GM12874 (cell line): Measurements from ENCODE around the gene CNRIP1.
A peak's percentile ranks its signal among the peaks of the same experiment; 100 is the strongest.

Experiments used
- CTCF ChIP-seq: IDR thresholded peaks from 2 replicates; pipeline ENCODE4 v1.5.1; 2011; ENCODE audit warnings: low read depth, mild to moderate bottlenecking, control low read depth, low read length, moderate library complexity; ENCODE audit not compliant: insufficient read depth

CNRIP1 gene

GRCh38 chr2:68294913-68295312, 24.8 kb downstream of the CNRIP1 start:
- no peak for TF ChIP-seq CTCF

- TF ChIP-seq CTCF, result no peak
Observed at GRCh38 chr2:68294187-68294586, 25.6 kb downstream of the CNRIP1 start.

- TF ChIP-seq CTCF, result no peak
Observed at GRCh38 chr2:68293755-68294154, 26.0 kb downstream of the CNRIP1 start.

GRCh38 chr2:68293024-68293423, 26.7 kb downstream of the CNRIP1 start:
- no peak for TF ChIP-seq CTCF

GRCh38 chr2:68292108-68292710, 27.5 kb downstream of the CNRIP1 start:
- peak; percentile 81 for TF ChIP-seq CTCF

- no peak for TF ChIP-seq CTCF
Observed at GRCh38 chr2:68291314-68291713, 28.4 kb downstream of the CNRIP1 start.

- TF ChIP-seq CTCF, result no peak
Observed at GRCh38 chr2:68290901-68291300, 28.8 kb downstream of the CNRIP1 start.
